SK-N-SH (cell line): ENCODE data around the gene ATXN2.

Experiments used
- CTCF ChIP-seq: fragments of 200-600 bp; sonication (generic); IDR thresholded peaks from 2 replicates; pipeline ENCODE4 v1.6.1; 2017; ENCODE audit warnings: antibody characterized with exemption, mild to moderate bottlenecking, moderate library complexity
- EP300 ChIP-seq, 2 experiments: IDR thresholded peaks; 2 replicates each; pipeline versions ENCODE4 v1.4.0 to v1.6.1; 2012; ENCODE audit warnings: borderline replicate concordance in 1 of 2, low read depth in 1 of 2, low read length in 1 of 2
- EZH2phosphoT487 ChIP-seq: fragments of 200-600 bp; sonication (generic); IDR thresholded peaks from 2 replicates; pipeline ENCODE4 v1.6.1; 2017; ENCODE audit warnings: low read depth, mixed run types, mild to moderate bottlenecking, antibody characterized with exemption, moderate library complexity, borderline replicate concordance
- NFIC ChIP-seq: IDR thresholded peaks from 2 replicates; pipeline ENCODE4 v1.4.0; 2012; ENCODE audit warnings: borderline replicate concordance
- NRF1 ChIP-seq: IDR thresholded peaks from 2 replicates; pipeline ENCODE4 v1.6.1; 2012; ENCODE audit warnings: low read depth, mild to moderate bottlenecking, low read length
- RFX5 ChIP-seq: IDR thresholded peaks from 2 replicates; pipeline ENCODE4 v1.6.1; 2012; ENCODE audit warnings: mild to moderate bottlenecking, improper control_type of control experiment, low read length

GRCh38 chr12:111443086-111443485 is 156.0 kb downstream of the ATXN2 start:
- TF ChIP-seq NRF1 (no peak), EP300 (IDR thresholded peaks at IDR 0.05; ENCODE audit: borderline replicate concordance in 1 of 2, low read depth in 1 of 2, low read length in 1 of 2) (no peak), CTCF (no peak), NFIC (no peak), EZH2phosphoT487 (no peak), RFX5 (no peak)
